IMR-90 (cell line): ENCODE data around the gene BGLAP. TPM values are rescaled to one million over a fixed set of nuclear protein-coding genes. Genes with fewer than 3 reads are reported as not detected.

Source experiments
- ATAC-seq: fragments of 200-7000 bp; cut with Tn5 transposase; 2 replicates; pipeline ENCODE4 v1.9.1; 2020; ENCODE audit warnings: low read depth, mild to moderate bottlenecking, moderate library complexity
- BruUV-seq: library from RNA; stranded (reverse); fragments of 400-500 nt; replicated peaks from 2 replicates; lab custom pipeline; 2021; lab: Mats Ljungman, UMichigan
- CTCF ChIA-PET: fragments of 300-600 bp; formaldehyde crosslinking; extraction: SDS; loops from one replicate; lab custom pipeline; 2021; ENCODE audit warnings: antibody characterized with exemption; lab: Yijun Ruan, JAX
- POLR2A ChIA-PET: fragments of 300-600 bp; sonication (Branson Sonifier 250); formaldehyde crosslinking; loops from one replicate; lab custom pipeline; 2022; ENCODE audit warnings: antibody characterized with exemption; ENCODE audit not compliant: unreplicated experiment; lab: Charles Lee
- DNase-seq: peaks from one replicate; pipeline ENCODE4 v3.0.0; 2013
- H2AFZ ChIP-seq: replicated peaks from 2 replicates; pipeline ENCODE3; 2013; ENCODE audit warnings: low read length, mild to moderate bottlenecking; ENCODE audit not compliant: poor library complexity
- H2AK5ac ChIP-seq: 2 replicates; pipeline ENCODE4 v1.6.1; 2013; ENCODE audit warnings: low read depth, low read length, inconsistent platforms
- H2AK9ac ChIP-seq: replicated peaks from 2 replicates; pipeline ENCODE3; 2013; ENCODE audit warnings: mild to moderate bottlenecking, low read depth, low read length, moderate library complexity; ENCODE audit not compliant: poor library complexity
- H2BK120ac ChIP-seq: 2 replicates; pipeline ENCODE4 v1.6.1; 2013; ENCODE audit warnings: low read depth, low read length, inconsistent platforms
- H2BK15ac ChIP-seq: 3 replicates; pipeline ENCODE4 v1.6.1; 2013; ENCODE audit warnings: low read depth, low read length, inconsistent platforms
- H2BK20ac ChIP-seq: 2 replicates; pipeline ENCODE4 v1.6.1; 2013; ENCODE audit warnings: low read depth, mild to moderate bottlenecking, inconsistent platforms, low read length, moderate library complexity
- H2BK5ac ChIP-seq: 2 replicates; pipeline ENCODE4 v1.6.1; 2013; ENCODE audit warnings: mild to moderate bottlenecking, low read depth, low read length, inconsistent platforms; ENCODE audit not compliant: poor library complexity, severe bottlenecking
- H3K14ac ChIP-seq: replicated peaks from 2 replicates; pipeline ENCODE4 v1.6.1; 2013; ENCODE audit warnings: low read depth, low read length, inconsistent platforms
- H3K18ac ChIP-seq: 2 replicates; pipeline ENCODE4 v1.6.1; 2013; ENCODE audit warnings: low read depth, low read length, control low read depth
- H3K23ac ChIP-seq: 2 replicates; pipeline ENCODE4 v1.6.1; 2013; ENCODE audit warnings: low read depth, low read length, inconsistent platforms
- H3K27ac ChIP-seq: 2 replicates; pipeline ENCODE4 v1.5.1; 2013; ENCODE audit warnings: mild to moderate bottlenecking, control low read depth, low read length; ENCODE audit not compliant: insufficient read depth
- H3K27me3 ChIP-seq: 2 replicates; pipeline ENCODE4 v1.6.1; 2013; ENCODE audit warnings: low read length; ENCODE audit not compliant: control insufficient read depth, insufficient read depth
- H3K36me3 ChIP-seq: 2 replicates; pipeline ENCODE4 v1.6.1; 2013; ENCODE audit warnings: low read length, mixed read lengths; ENCODE audit not compliant: control insufficient read depth, insufficient read depth
- H3K4ac ChIP-seq: 2 replicates; pipeline ENCODE4 v1.6.1; 2013; ENCODE audit warnings: low read depth, low read length, inconsistent platforms
- H3K4me1 ChIP-seq: 2 replicates; pipeline ENCODE4 v1.6.1; 2013; ENCODE audit warnings: low read length, mixed read lengths; ENCODE audit not compliant: control insufficient read depth, insufficient read depth
- H3K4me2 ChIP-seq: 2 replicates; pipeline ENCODE4 v1.6.1; 2013; ENCODE audit warnings: low read depth, mild to moderate bottlenecking, control low read depth, low read length, moderate library complexity
- H3K4me3 ChIP-seq: 2 replicates; pipeline ENCODE4 v1.5.1; 2013; ENCODE audit warnings: low read depth, mild to moderate bottlenecking, control low read depth, low read length, moderate library complexity; ENCODE audit not compliant: insufficient read depth
- H3K56ac ChIP-seq: 2 replicates; pipeline ENCODE4 v1.6.1; 2013; ENCODE audit warnings: low read length, inconsistent platforms; ENCODE audit not compliant: insufficient read depth; ENCODE audit errors: extremely low read depth
- H3K79me1 ChIP-seq, 2 experiments: 2 replicates each; pipeline ENCODE4 v1.6.1; 2013; ENCODE audit warnings: low read length in 2 of 2, inconsistent platforms in 1 of 2, low read depth in 1 of 2
- H3K9ac ChIP-seq: 2 replicates; pipeline ENCODE4 v1.6.1; 2013; ENCODE audit warnings: low read depth, low read length, control low read depth
- H3K9me1 ChIP-seq: 2 replicates; pipeline ENCODE4 v1.6.1; 2013; ENCODE audit warnings: low read length, inconsistent platforms; ENCODE audit not compliant: insufficient read depth
- H3K9me3 ChIP-seq: 2 replicates; pipeline ENCODE4 v1.6.1; 2013; ENCODE audit warnings: low read length; ENCODE audit not compliant: control insufficient read depth, insufficient read depth
- H4K20me1 ChIP-seq: 2 replicates; pipeline ENCODE4 v1.6.1; 2013; ENCODE audit warnings: low read length, inconsistent platforms; ENCODE audit not compliant: insufficient read depth
- H4K5ac ChIP-seq: 2 replicates; pipeline ENCODE4 v1.6.1; 2013; ENCODE audit warnings: mild to moderate bottlenecking, low read depth, low read length, control low read depth
- H4K8ac ChIP-seq, 2 experiments: 2 replicates each; pipeline ENCODE4 v1.6.1; 2013; ENCODE audit warnings: low read depth in 2 of 2, low read length in 2 of 2, control low read depth in 1 of 2, inconsistent platforms in 1 of 2
- H4K91ac ChIP-seq: 2 replicates; pipeline ENCODE4 v1.6.1; 2013; ENCODE audit warnings: low read depth, low read length, inconsistent platforms; ENCODE audit not compliant: insufficient read depth
- CEBPB ChIP-seq: IDR thresholded peaks from 2 replicates; pipeline ENCODE4 v1.6.1; 2012; ENCODE audit warnings: low read depth, low read length, improper control_type of control experiment
- CHD1 ChIP-seq: IDR thresholded peaks from 2 replicates; pipeline ENCODE4 v1.6.1; 2012; ENCODE audit warnings: low read depth, low read length, improper control_type of control experiment
- FOS ChIP-seq: fragments of 150-350 bp; IDR thresholded peaks from 2 replicates; pipeline ENCODE4 v1.6.1; 2016; ENCODE audit warnings: low read depth, low read length
- MAFK ChIP-seq: IDR thresholded peaks from 2 replicates; pipeline ENCODE4 v1.6.1; 2012; ENCODE audit warnings: low read depth, low read length, improper control_type of control experiment
- MAZ ChIP-seq: IDR thresholded peaks from 2 replicates; pipeline ENCODE4 v1.6.1; 2012; ENCODE audit warnings: low read depth, mild to moderate bottlenecking, low read length, improper control_type of control experiment, moderate library complexity, borderline replicate concordance
- MXI1 ChIP-seq: IDR thresholded peaks from 2 replicates; pipeline ENCODE4 v1.6.1; 2012; ENCODE audit warnings: low read depth, mild to moderate bottlenecking, low read length, moderate library complexity, borderline replicate concordance
- RAD21 ChIP-seq: IDR thresholded peaks from 2 replicates; pipeline ENCODE4 v1.6.1; 2012; ENCODE audit warnings: low read length, improper control_type of control experiment
- RFX5 ChIP-seq: IDR thresholded peaks from 2 replicates; pipeline ENCODE4 v1.8.0; 2012; ENCODE audit warnings: low read depth, mild to moderate bottlenecking, low read length, moderate library complexity
- SMC3 ChIP-seq: fragments of 150-350 bp; IDR thresholded peaks from 2 replicates; pipeline ENCODE4 v1.6.1; 2016; ENCODE audit warnings: low read depth, mild to moderate bottlenecking, antibody characterized with exemption, low read length, moderate library complexity
- WGBS, 2 experiments: methylation state at CpG; one replicate each; pipeline versions ENCODE4 v1.1.5 to v1.1.7; 2013; ENCODE audit warnings: missing lambda C conversion rate in 2 of 2; ENCODE audit not compliant: insufficient read length in 1 of 2; ENCODE audit errors: extremely low coverage in 2 of 2; 5-methylcytosine and 5-hydroxymethylcytosine counted together
- dilution Hi-C: fragments of 300-500 bp; cut with HindIII; formaldehyde crosslinking; loops from one replicate; pipeline ENCODE4 v1.14.3; 2018; ENCODE audit warnings: low sequenced_read_pairs; ENCODE audit not compliant: unreplicated experiment
- in situ Hi-C: fragments of 300-500 bp; cut with MboI; formaldehyde crosslinking; loops from 3 replicates; pipeline ENCODE4 v1.14.3; 2019; ENCODE audit warnings: low sequenced_read_pairs, inconsistent platforms, mixed read lengths
- intact Hi-C: fragments of 100-400 bp; cut with micrococcal nuclease; formaldehyde crosslinking; loops from 2 replicates; pipeline ENCODE4 v1.10.0; 2022
- polyA plus RNA-seq, 3 experiments: library from polyadenylated mRNA; depleted of rRNA; stranded (reverse); fragments of >200 nt; gene quantifications; 2 replicates each; pipeline ENCODE4 v1.2.3, GENCODE V29; 2012; ENCODE audit warnings: low replicate concordance in 1 of 3
- total RNA-seq: library from RNA; depleted of rRNA; stranded (reverse); fragments of >200 nt; gene quantifications from 2 replicates; pipeline ENCODE4 v1.2.3, GENCODE V29; 2012
- TF ChIP-seq, protein P1 (sequence below): conservative IDR thresholded peaks from 2 replicates; pipeline ENCODE4 v1.5.1; 2012; ENCODE audit warnings: mild to moderate bottlenecking, low read depth, low read length, improper control_type of control experiment
- TF ChIP-seq, protein P2 (sequence below): fragments of 150-350 bp; IDR thresholded peaks from 2 replicates; pipeline ENCODE4 v1.6.1; 2017; ENCODE audit warnings: mild to moderate bottlenecking, antibody characterized with exemption, low read length, low read depth

Gene BGLAP
- total and polyA plus RNA-seq, 2 of the 4 experiments (the other 2 are of a cell fraction): 0.67 TPM; not detected in 1

- ATAC-seq: no peak
- POLR2A ChIA-PET: no interaction called here
These were observed 6.3 kb downstream of the BGLAP start for GRCh38 chr1:156248323-156248683.

More at GRCh38 chr1:156248323-156248683, 6.3 kb downstream of the BGLAP start:
- Histone ChIP-seq H4K8ac (no peak overlapping the region), H4K91ac (no peak overlapping the region), H3K9ac (no peak overlapping the region), H3K4ac (no peak overlapping the region), H3K4me2 (no peak overlapping the region), H2BK120ac (no peak overlapping the region), H2AFZ (no peak overlapping the region), H3K9me1 (no peaks in the 10 kb centered on the region), H4K5ac (no peak overlapping the region), H3K23ac (no peak overlapping the region), H3K14ac (no peak overlapping the region), H2BK20ac (no peak overlapping the region), H3K4me1 (peaks cover 2% of the 10 kb centered on the region; the same call in 1 of the 2 replicates), H3K9me3 (no peaks in the 10 kb centered on the region), H3K79me1 (peaks cover 0 to 2% of the 10 kb centered on the region in 2 experiments; a peak in 2 of 4 replicates), H2AK9ac (peak overlapping the region; percentile 44), H2BK15ac (no peak overlapping the region), H2AK5ac (no peak overlapping the region), H3K27ac (no peak overlapping the region), H3K18ac (no peak overlapping the region), H2BK5ac (no peak overlapping the region), H3K36me3 (peaks cover 43% of the 10 kb centered on the region), H3K4me3 (no peak overlapping the region), H3K27me3 (peaks cover 12% of the 10 kb centered on the region; the same call in 1 of the 2 replicates), H4K20me1 (no peaks in the 10 kb centered on the region; the same call in none of the 2 replicates), H3K56ac (no peak overlapping the region)
- DNase-seq: no peak
- CTCF ChIA-PET: no interaction called here
- dilution Hi-C loops (no loop called here), intact Hi-C loops (no loop called here), in situ Hi-C loops (no loop called here)
- TF ChIP-seq MAFK (no peak), MAZ (no peak), MXI1 (no peak), CEBPB (no peak), CHD1 (no peak), RAD21 (no peak), RFX5 (no peak), SMC3 (no peak), FOS (no peak)
- TF ChIP-seq, protein P1, sequence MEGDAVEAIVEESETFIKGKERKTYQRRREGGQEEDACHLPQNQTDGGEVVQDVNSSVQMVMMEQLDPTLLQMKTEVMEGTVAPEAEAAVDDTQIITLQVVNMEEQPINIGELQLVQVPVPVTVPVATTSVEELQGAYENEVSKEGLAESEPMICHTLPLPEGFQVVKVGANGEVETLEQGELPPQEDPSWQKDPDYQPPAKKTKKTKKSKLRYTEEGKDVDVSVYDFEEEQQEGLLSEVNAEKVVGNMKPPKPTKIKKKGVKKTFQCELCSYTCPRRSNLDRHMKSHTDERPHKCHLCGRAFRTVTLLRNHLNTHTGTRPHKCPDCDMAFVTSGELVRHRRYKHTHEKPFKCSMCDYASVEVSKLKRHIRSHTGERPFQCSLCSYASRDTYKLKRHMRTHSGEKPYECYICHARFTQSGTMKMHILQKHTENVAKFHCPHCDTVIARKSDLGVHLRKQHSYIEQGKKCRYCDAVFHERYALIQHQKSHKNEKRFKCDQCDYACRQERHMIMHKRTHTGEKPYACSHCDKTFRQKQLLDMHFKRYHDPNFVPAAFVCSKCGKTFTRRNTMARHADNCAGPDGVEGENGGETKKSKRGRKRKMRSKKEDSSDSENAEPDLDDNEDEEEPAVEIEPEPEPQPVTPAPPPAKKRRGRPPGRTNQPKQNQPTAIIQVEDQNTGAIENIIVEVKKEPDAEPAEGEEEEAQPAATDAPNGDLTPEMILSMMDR: no peak
- TF ChIP-seq, protein P2, sequence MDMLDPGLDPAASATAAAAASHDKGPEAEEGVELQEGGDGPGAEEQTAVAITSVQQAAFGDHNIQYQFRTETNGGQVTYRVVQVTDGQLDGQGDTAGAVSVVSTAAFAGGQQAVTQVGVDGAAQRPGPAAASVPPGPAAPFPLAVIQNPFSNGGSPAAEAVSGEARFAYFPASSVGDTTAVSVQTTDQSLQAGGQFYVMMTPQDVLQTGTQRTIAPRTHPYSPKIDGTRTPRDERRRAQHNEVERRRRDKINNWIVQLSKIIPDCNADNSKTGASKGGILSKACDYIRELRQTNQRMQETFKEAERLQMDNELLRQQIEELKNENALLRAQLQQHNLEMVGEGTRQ: no peak
- WGBS, 2 experiments: no CpG with 5 or more reads among the region's 4 CpGs
- BruUV-seq: no TSS peak
